Aorta (tissue), 5 donors: ENCODE data around the gene MRPL44. TPM values are rescaled to one million over a fixed set of nuclear protein-coding genes. Genes with fewer than 3 reads are reported as not detected.
"Not testable (repeated sequence)": the region's sequence is repeated elsewhere in the genome, so short reads cannot be mapped to it uniquely, and the experiment has no call there.

ENCODE experiments used
- ATAC-seq: fragments of 200-7000 bp; cut with Tn5 transposase; one replicate; pipeline ENCODE4 v1.9.1; 2022; ENCODE audit warnings: moderate library complexity; ENCODE audit not compliant: low FRiP score
- DNase-seq, 2 donors: peaks; one replicate each; pipeline ENCODE4 v3.0.0-alpha.2; 2020
- H3K27ac ChIP-seq, 2 donors: one replicate each; pipeline ENCODE4 v1.5.1; 2013; ENCODE audit warnings: low read length in 2 of 2, mild to moderate bottlenecking in 2 of 2, moderate library complexity in 2 of 2, control low read depth in 1 of 2, inconsistent platforms in 1 of 2, low read depth in 1 of 2
- H3K27me3 ChIP-seq, 2 donors: one replicate each; pipeline ENCODE4 v1.6.1; 2013; ENCODE audit warnings: control low read depth in 1 of 2, low read length in 1 of 2, mild to moderate bottlenecking in 1 of 2, moderate library complexity in 1 of 2; ENCODE audit not compliant: insufficient read depth in 2 of 2, control insufficient read depth in 1 of 2
- H3K36me3 ChIP-seq, 2 donors: one replicate each; pipeline ENCODE4 v1.6.1; 2013; ENCODE audit warnings: control low read depth in 1 of 2, low read length in 1 of 2, mild to moderate bottlenecking in 1 of 2; ENCODE audit not compliant: insufficient read depth in 2 of 2, control insufficient read depth in 1 of 2
- H3K4me1 ChIP-seq, 2 donors: one replicate each; pipeline ENCODE4 v1.6.1; 2013; ENCODE audit warnings: low read length in 2 of 2, control low read depth in 1 of 2, mild to moderate bottlenecking in 1 of 2, moderate library complexity in 1 of 2; ENCODE audit not compliant: insufficient read depth in 2 of 2, control insufficient read depth in 1 of 2
- H3K4me3 ChIP-seq, 2 donors: one replicate each; pipeline ENCODE4 v1.5.1; 2013; ENCODE audit warnings: low read length in 2 of 2, control low read depth in 1 of 2, mild to moderate bottlenecking in 1 of 2
- H3K9me3 ChIP-seq: one replicate; pipeline ENCODE4 v1.6.1; 2013; ENCODE audit warnings: mild to moderate bottlenecking, low read length; ENCODE audit not compliant: control insufficient read depth
- WGBS, 2 donors: extraction: QIAGEN DNeasy Blood & Tissue Kit; methylation state at CpG; one replicate each; pipeline ENCODE4 v1.1.7; 2013; 5-methylcytosine and 5-hydroxymethylcytosine counted together
- intact Hi-C, 2 donors: fragments of 100-400 bp; cut with DNase I; formaldehyde crosslinking; loops; one replicate each; pipeline versions ENCODE4 v1.14.2 to v1.15.0; 2022
- polyA plus RNA-seq, 2 donors: library from polyadenylated mRNA; stranded (reverse); fragments of 200-250 nt; gene quantifications; one replicate each; pipeline ENCODE4 v1.2.3, GENCODE V29; 2013
- total RNA-seq, 2 donors: library from RNA; stranded (reverse); fragmentation: NEBNext Ultra II Directional; extraction: Animal tissue kit (Norgen Biotek cat#: 25700); gene quantifications; one replicate each; pipeline ENCODE4 v1.2.1, GENCODE V29; 2021
- donor health status: healthy with polysubstance abuse.
- donor health status: Bipolar disorder and iron deficiency.
- donor health status: DM: no; HTN: no; CAD: no.
- donor health status: DM: no; HTN: no; CAD: no.
- donor health status: DM: yes; HTN: yes; CAD: no.

MRPL44 gene
- total and polyA plus RNA-seq, 4 donors: 11.6 to 14.4 (median 13.6) TPM

- WGBS, 2 donors: 6 to 14% methylated on average over 6 of the region's 6 CpGs
- intact Hi-C loops: no loop called here
- no peak overlapping the region for H3K4me3 ChIP-seq
- no peak overlapping the region for H3K27ac ChIP-seq
- no peaks in the 10 kb centered on the region for H3K27me3 ChIP-seq
- DNase-seq (no peak), ATAC-seq (no peak)
- H3K4me1 ChIP-seq: peaks cover 7 to 18% of the 10 kb centered on the region in 2 donors
- H3K36me3 ChIP-seq: no peaks in the 10 kb centered on the region
- H3K9me3 ChIP-seq: no peaks in the 10 kb centered on the region
Measured at GRCh38 chr2:223932816-223933800, 24.2 kb upstream of the MRPL44 start.

- 66 to 73% methylated on average over 6 of the region's 6 CpGs for WGBS, 2 donors
- H3K27ac ChIP-seq: no peak overlapping the region
- H3K4me3 ChIP-seq: no peak overlapping the region
- no peaks in the 10 kb centered on the region for H3K36me3 ChIP-seq
- intact Hi-C loops: no loop called here
- no peak for ATAC-seq
- H3K27me3 ChIP-seq: no peaks in the 10 kb centered on the region
- H3K4me1 ChIP-seq: peaks cover 7 to 21% of the 10 kb centered on the region in 2 donors
- no peaks in the 10 kb centered on the region for H3K9me3 ChIP-seq
- DNase-seq: no peak
Measured at GRCh38 chr2:223934870-223935269, 22.4 kb upstream of the MRPL44 start.

- H3K27ac ChIP-seq: no peak overlapping the region
- no peaks in the 10 kb centered on the region for H3K9me3 ChIP-seq
- no peak for DNase-seq
- H3K4me3 ChIP-seq: no peak overlapping the region
- H3K27me3 ChIP-seq: no peaks in the 10 kb centered on the region
- H3K4me1 ChIP-seq: peaks cover 7 to 21% of the 10 kb centered on the region in 2 donors
- no peaks in the 10 kb centered on the region for H3K36me3 ChIP-seq
- no peak for ATAC-seq
- intact Hi-C loops: no loop called here
Measured at GRCh38 chr2:223935459-223936125, 21.7 kb upstream of the MRPL44 start.

GRCh38 chr2:223936862-223937326, 20.4 kb upstream of the MRPL44 start:
- intact Hi-C loops: no loop called here
- Histone ChIP-seq H3K27ac (no peak overlapping the region), H3K4me3 (no peak overlapping the region), H3K27me3 (no peaks in the 10 kb centered on the region), H3K36me3 (no peaks in the 10 kb centered on the region), H3K4me1 (peaks cover 8 to 21% of the 10 kb centered on the region in 2 donors), H3K9me3 (no peaks in the 10 kb centered on the region)
- ATAC-seq (no peak), DNase-seq (no peak)
- WGBS, 2 donors: 15 to 19% methylated on average over 5 of the region's 5 CpGs

GRCh38 chr2:223937535-223937934, 19.7 kb upstream of the MRPL44 start:
- ATAC-seq (no peak), DNase-seq (no peak)
- no peaks in the 10 kb centered on the region for H3K9me3 ChIP-seq
- intact Hi-C loops: no loop called here
- H3K36me3 ChIP-seq: no peaks in the 10 kb centered on the region
- no peak overlapping the region for H3K4me3 ChIP-seq
- H3K4me1 ChIP-seq: peaks cover 8 to 21% of the 10 kb centered on the region in 2 donors
- no peak overlapping the region for H3K27ac ChIP-seq
- no peaks in the 10 kb centered on the region for H3K27me3 ChIP-seq
- WGBS, 2 donors: 0 to 1% methylated on average over 1 of the region's 1 CpG

GRCh38 chr2:223939438-223939837, 17.8 kb upstream of the MRPL44 start:
- DNase-seq, H3K27ac ChIP-seq, H3K9me3 ChIP-seq, H3K4me3 ChIP-seq, intact Hi-C loops, H3K27me3 ChIP-seq, ATAC-seq, H3K36me3 ChIP-seq: not testable (repeated sequence)
- peaks cover 8 to 16% of the 10 kb centered on the region in 2 donors for H3K4me1 ChIP-seq
- 35 to 39% methylated on average over 2 of the region's 2 CpGs for WGBS, 2 donors

GRCh38 chr2:223941579-223942277, 15.5 kb upstream of the MRPL44 start:
- intact Hi-C loops: no loop called here
- no peak for DNase-seq
- Histone ChIP-seq H3K9me3 (no peaks in the 10 kb centered on the region), H3K27me3 (no peaks in the 10 kb centered on the region), H3K27ac (peak overlapping the region in 1 of 2 donors; percentile 64), H3K4me1 (peaks cover 3 to 6% of the 10 kb centered on the region in 2 donors), H3K36me3 (no peaks in the 10 kb centered on the region), H3K4me3 (no peak overlapping the region)
- ATAC-seq: no peak
- 25 to 28% methylated on average over 12 of the region's 12 CpGs for WGBS, 2 donors

GRCh38 chr2:223943135-223943534, 14.1 kb upstream of the MRPL44 start:
- no peaks in the 10 kb centered on the region for H3K27me3 ChIP-seq
- DNase-seq: no peak
- peaks cover 1 to 3% of the 10 kb centered on the region in 2 donors for H3K4me1 ChIP-seq
- H3K36me3 ChIP-seq: no peaks in the 10 kb centered on the region
- no peaks in the 10 kb centered on the region for H3K9me3 ChIP-seq
- H3K4me3 ChIP-seq: peak overlapping the region; percentile 52 to 77
- 55 to 78% methylated on average over 1 of the region's 1 CpG for WGBS, 2 donors
- peak overlapping the region; percentile 9 to 78 for H3K27ac ChIP-seq
- intact Hi-C loops: no loop called here
- ATAC-seq: no peak
